Tibial nerve (tissue), 4 donors: ENCODE results near the gene SLC9A3. TPM values are rescaled to one million over a fixed set of nuclear protein-coding genes. Genes with fewer than 3 reads are reported as not detected.

Experiments
- DNase-seq, 2 donors: peaks; one replicate each; pipeline ENCODE4 v3.0.0-alpha.2; 2019; ENCODE audit warnings: low spot score in 2 of 2
- H3K27ac ChIP-seq, 4 donors: fragments of 200-600 bp; sonication (generic) in 3 of 4; one replicate each; pipeline ENCODE4 v1.5.1; 2017 to 2019; ENCODE audit warnings: mild to moderate bottlenecking in 1 of 4
- H3K27me3 ChIP-seq, 2 donors: fragments of 200-600 bp; sonication (generic) in 1 of 2; one replicate each; pipeline versions ENCODE4 v1.5.1 to v1.6.0; 2017 to 2019
- H3K36me3 ChIP-seq, 3 donors: fragments of 200-600 bp; sonication (generic); one replicate each; pipeline ENCODE4 v1.5.1; 2018 to 2019
- H3K4me1 ChIP-seq, 4 donors: fragments of 200-600 bp; sonication (generic) in 3 of 4; one replicate each; pipeline ENCODE4 v1.5.1; 2017 to 2019
- H3K4me3 ChIP-seq, 4 donors: fragments of 200-600 bp; sonication (generic) in 3 of 4; one replicate each; pipeline ENCODE4 v1.5.1; 2017 to 2019; ENCODE audit warnings: mild to moderate bottlenecking in 1 of 4, moderate library complexity in 1 of 4
- H3K9me3 ChIP-seq, 4 donors: fragments of 200-600 bp; sonication (generic) in 3 of 4; one replicate each; pipeline ENCODE4 v1.5.1; 2017 to 2019
- CTCF ChIP-seq, 5 experiments: fragments of 200-600 bp in 3 of 5; fragments of 450-650 bp in 2 of 5; sonication (generic) in 3 of 5; IDR thresholded peaks; one replicate each; pipeline ENCODE4 v1.5.1; 2016 to 2019; ENCODE audit warnings: antibody characterized with exemption in 5 of 5, mild to moderate bottlenecking in 3 of 5, moderate library complexity in 2 of 5
- EP300 ChIP-seq, 2 donors: sonication (generic); formaldehyde crosslinking; IDR thresholded peaks; one replicate each; pipeline ENCODE4 v1.6.1; 2017; ENCODE audit warnings: antibody characterized with exemption in 2 of 2, mild to moderate bottlenecking in 1 of 2
- POLR2A ChIP-seq, 2 donors: fragments of 450-650 bp; IDR thresholded peaks; one replicate each; pipeline ENCODE4 v1.6.1; 2017; ENCODE audit warnings: antibody characterized with exemption in 2 of 2, mild to moderate bottlenecking in 2 of 2, moderate library complexity in 2 of 2
- WGBS, 2 donors: methylation state at CpG; one replicate each; pipeline ENCODE4 v1.1.5; 2018; 5-methylcytosine and 5-hydroxymethylcytosine counted together
- total RNA-seq, 4 donors: library from RNA; depleted of rRNA; stranded (reverse); fragments of >200 nt; gene quantifications; one replicate each; pipeline ENCODE4 v1.1.0, GENCODE V29; 2016

The SLC9A3 gene
- total RNA-seq, 4 donors from 2014 or later: 11.4 to 32.7 (median 17.9) TPM

- Histone ChIP-seq H3K27me3 (peaks cover 0 to 9% of the 10 kb centered on the region in 2 donors), H3K9me3 (no peaks in the 10 kb centered on the region), H3K4me1 (peaks cover 0 to under 1% (median 0%) of the 10 kb centered on the region in 4 donors), H3K36me3 (no peaks in the 10 kb centered on the region), H3K4me3 (no peak overlapping the region), H3K27ac (no peak overlapping the region)
- TF ChIP-seq POLR2A (IDR thresholded peaks at IDR 0.05) (no peak), EP300 (IDR thresholded peaks at IDR 0.05) (no peak), CTCF (IDR thresholded peaks at IDR 0.05) (no peak)
- 72 to 80% methylated on average over 2 to 5 of the region's 5 CpGs for WGBS, 2 donors
- no peak for DNase-seq
Measured at GRCh38 chr5:436641-436975, 87.6 kb downstream of the SLC9A3 start.

DNA sequence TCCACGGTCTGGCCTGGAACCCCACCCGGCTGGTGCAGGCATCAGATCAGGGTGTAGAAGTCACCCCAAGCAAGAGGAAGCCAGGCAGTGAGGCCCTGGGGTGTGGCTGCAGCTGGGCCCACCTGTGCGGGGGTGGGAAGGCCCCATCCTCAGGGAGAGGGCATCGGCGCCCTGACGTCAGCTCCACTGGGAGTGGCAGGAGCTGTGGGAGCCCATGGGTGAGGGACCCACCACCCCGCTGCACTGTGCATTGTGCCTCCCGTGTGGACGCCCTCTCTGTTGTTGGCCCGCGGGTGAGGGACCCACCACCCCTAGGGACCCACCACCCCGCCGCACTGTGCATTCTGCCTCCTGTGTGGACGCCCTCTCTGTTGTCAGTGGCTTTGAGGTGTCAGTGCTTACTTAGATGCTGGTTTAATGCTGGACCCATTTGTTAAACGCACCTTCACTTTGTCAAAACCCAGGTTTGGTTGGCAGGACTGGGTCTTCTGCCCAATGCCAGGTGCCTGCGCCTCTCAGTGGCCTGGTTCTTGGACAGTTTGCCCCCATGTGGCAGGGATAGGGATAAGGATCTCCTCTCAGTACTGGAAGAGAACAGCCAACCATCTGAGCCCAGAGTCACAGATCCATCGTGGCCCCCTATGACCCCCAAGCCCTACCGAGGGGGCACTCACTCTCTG, 88.1 kb downstream of the SLC9A3 start:
- Histone ChIP-seq H3K4me1 (no peaks in the 10 kb centered on the region), H3K27ac (no peak overlapping the region), H3K27me3 (peaks cover 0 to 9% of the 10 kb centered on the region in 2 donors), H3K4me3 (no peak overlapping the region), H3K9me3 (no peaks in the 10 kb centered on the region), H3K36me3 (no peaks in the 10 kb centered on the region)
- WGBS, 2 donors: 77 to 80% methylated on average over 14 to 17 of the region's 18 CpGs
- TF ChIP-seq POLR2A (IDR thresholded peaks at IDR 0.05): no peak
- no peak for TF ChIP-seq CTCF (IDR thresholded peaks at IDR 0.05)
- no peak for DNase-seq

DNA sequence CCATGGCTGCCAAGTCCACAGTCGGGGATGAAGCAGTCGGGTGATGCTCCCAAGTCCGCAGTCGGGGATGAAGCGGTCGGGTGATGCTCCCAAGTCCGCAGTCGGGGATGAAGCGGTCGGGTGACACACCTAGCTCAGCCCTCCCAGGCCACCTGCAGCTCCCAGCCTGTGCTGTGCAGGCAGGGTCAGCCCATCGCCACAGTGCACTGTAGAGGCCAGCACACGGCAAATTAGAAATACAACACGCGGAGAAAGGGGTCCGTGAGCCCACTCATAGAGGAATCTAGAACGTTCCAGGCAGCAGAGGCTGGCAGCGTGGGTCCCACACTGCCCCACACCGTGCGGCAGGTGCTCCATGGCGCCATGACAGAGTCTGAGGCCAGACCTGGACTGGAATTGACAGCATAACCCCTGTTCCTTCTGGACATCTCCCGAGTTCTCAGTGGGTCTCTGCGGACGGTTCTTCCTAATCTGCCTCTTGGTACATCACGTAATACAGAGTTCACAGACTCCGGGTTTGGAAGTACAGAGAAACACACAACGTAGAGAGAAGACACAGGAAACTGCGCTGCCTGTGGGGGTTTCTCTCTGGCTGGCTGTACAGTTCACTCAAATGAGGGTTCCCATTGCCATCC, 89.0 kb downstream of the SLC9A3 start:
- 88 to 90% methylated on average over 23 to 27 of the region's 27 CpGs for WGBS, 2 donors
- no peak for DNase-seq
- Histone ChIP-seq H3K4me1 (peaks cover 0 to under 1% (median 0%) of the 10 kb centered on the region in 4 donors), H3K4me3 (no peak overlapping the region), H3K9me3 (no peaks in the 10 kb centered on the region), H3K27me3 (peaks cover 0 to 9% of the 10 kb centered on the region in 2 donors), H3K36me3 (no peaks in the 10 kb centered on the region), H3K27ac (no peak overlapping the region)
- TF ChIP-seq EP300 (IDR thresholded peaks at IDR 0.05): no peak
- TF ChIP-seq POLR2A (IDR thresholded peaks at IDR 0.05): no peak
- no peak for TF ChIP-seq CTCF (IDR thresholded peaks at IDR 0.05)

DNA sequence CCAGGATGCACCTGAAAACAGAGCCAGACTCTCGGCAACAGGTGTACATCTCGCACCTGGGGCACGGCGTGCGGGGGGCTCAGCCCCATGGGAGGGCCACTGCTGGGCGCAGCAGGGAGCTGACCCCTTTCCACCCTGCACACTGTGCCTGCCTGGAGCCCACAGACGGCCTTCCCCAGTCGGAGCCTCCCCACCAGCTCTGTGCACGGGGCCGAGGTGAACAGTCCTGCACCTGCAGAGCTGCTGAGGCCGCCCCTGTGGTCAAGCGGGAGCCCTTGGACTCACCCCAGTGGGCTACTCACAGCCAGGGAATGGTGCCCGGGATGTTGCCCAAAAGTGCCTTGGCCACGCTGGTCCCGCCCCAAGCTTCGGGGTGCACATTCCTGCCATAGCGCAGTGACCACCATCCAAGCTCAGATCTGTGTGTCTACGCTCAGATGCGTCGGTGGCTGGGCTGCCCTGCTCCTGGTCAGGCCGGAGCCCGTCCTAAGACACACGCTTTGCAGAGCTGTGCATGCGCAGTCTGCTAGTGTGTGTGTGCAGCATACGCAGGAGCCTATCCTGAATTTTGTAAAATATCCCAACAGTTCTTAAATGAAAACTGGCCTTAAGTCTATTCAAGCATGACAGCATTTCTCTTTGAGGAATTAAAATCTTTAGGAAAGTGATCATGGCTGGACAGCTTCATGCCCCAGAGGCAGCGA, 89.7 kb downstream of the SLC9A3 start:
- no peak overlapping the region for H3K27ac ChIP-seq
- peaks cover 0 to 9% of the 10 kb centered on the region in 2 donors for H3K27me3 ChIP-seq
- 77 to 80% methylated on average over 10 to 16 of the region's 26 CpGs for WGBS, 2 donors
- TF ChIP-seq CTCF (IDR thresholded peaks at IDR 0.05) (no peak), POLR2A (IDR thresholded peaks at IDR 0.05) (no peak), EP300 (IDR thresholded peaks at IDR 0.05) (no peak)
- DNase-seq: no peak
- H3K4me1 ChIP-seq: peaks cover 0 to 7% (median 0%) of the 10 kb centered on the region in 4 donors
- no peaks in the 10 kb centered on the region for H3K9me3 ChIP-seq
- no peak overlapping the region for H3K4me3 ChIP-seq
- no peaks in the 10 kb centered on the region for H3K36me3 ChIP-seq

- H3K36me3 ChIP-seq: no peaks in the 10 kb centered on the region
- no peak for DNase-seq
- peaks cover 0 to 9% of the 10 kb centered on the region in 2 donors for H3K27me3 ChIP-seq
- no peak overlapping the region for H3K4me3 ChIP-seq
- peaks cover 0 to 11% (median 0%) of the 10 kb centered on the region in 4 donors for H3K4me1 ChIP-seq
- TF ChIP-seq EP300 (IDR thresholded peaks at IDR 0.05) (no peak), CTCF (IDR thresholded peaks at IDR 0.05) (no peak), POLR2A (IDR thresholded peaks at IDR 0.05) (no peak)
- H3K9me3 ChIP-seq: no peaks in the 10 kb centered on the region
- WGBS, 2 donors: 67 to 85% methylated on average over 5 to 16 of the region's 16 CpGs
- H3K27ac ChIP-seq: no peak overlapping the region
Measured at GRCh38 chr5:433836-434235, 90.4 kb downstream of the SLC9A3 start.
